Measurements from ENCODE around the gene TMEM255B. TPM values are rescaled to one million over a fixed set of nuclear protein-coding genes. Genes with fewer than 3 reads are reported as not detected.

TMEM255B gene
- polyA plus RNA-seq (2013, experiment 1 of 2), result 0.24 TPM
- polyA plus RNA-seq (2013, experiment 2 of 2), result 0.20 TPM

- DNase-seq, result peak; percentile 77
- Histone ChIP-seq H3K4me2 (ENCODE audit: low read length) (peak within 1 kb of the TSS; percentile 83), H3K56ac (ENCODE audit: low read length) (peak within 1 kb of the TSS; percentile 82), H3K4me3 (ENCODE audit: low read length) (peak within 1 kb of the TSS; percentile 41), H2BK15ac (replicated peaks; ENCODE audit: low read depth) (no peak within 1 kb of the TSS), H2BK120ac (ENCODE audit: low read depth, low read length) (no peak within 1 kb of the TSS), H3K23ac (ENCODE audit: low read length) (no peak within 1 kb of the TSS), H2BK5ac (ENCODE audit: low read length) (no peak within 1 kb of the TSS), H3K27ac (ENCODE audit: low read depth, low read length) (no peak within 1 kb of the TSS), H3K36me3 (ENCODE audit: control insufficient read depth, insufficient read depth, low read length) (no peaks in the 10 kb centered on the region), H4K8ac (ENCODE audit: low read depth, low read length) (no peak within 1 kb of the TSS), H3K79me2 (ENCODE audit: control insufficient read depth, insufficient read depth, low read length) (no peaks in the 10 kb centered on the region), H3K4ac (ENCODE audit: low read depth, low read length) (no peak within 1 kb of the TSS), H3K27me3 (ENCODE audit: insufficient read depth, low read length, poor library complexity) (peaks cover 14% of the 10 kb centered on the region), H3K79me1 (ENCODE audit: low read length) (no peaks in the 10 kb centered on the region), H4K5ac (ENCODE audit: low read length) (no peak within 1 kb of the TSS), H2AK5ac (ENCODE audit: low read length) (no peak within 1 kb of the TSS), H3K18ac (ENCODE audit: low read length) (no peak within 1 kb of the TSS), H3K4me1 (ENCODE audit: control insufficient read depth, low read depth, low read length) (no peaks in the 10 kb centered on the region), H3K9ac (ENCODE audit: low read length) (peak within 1 kb of the TSS; percentile 66)
- no CpG with 5 or more reads among the region's 80 CpGs for WGBS (ENCODE audit: extremely low coverage, insufficient coverage, low lambda C conversion rate)
Observed at GRCh38 chr13:113758651-113759524, at the start of gene TMEM255B. TMEM255B (plus strand) TSS chr13:113759226; CDS start chr13:113759270, 44 bp downstream.

DNA sequence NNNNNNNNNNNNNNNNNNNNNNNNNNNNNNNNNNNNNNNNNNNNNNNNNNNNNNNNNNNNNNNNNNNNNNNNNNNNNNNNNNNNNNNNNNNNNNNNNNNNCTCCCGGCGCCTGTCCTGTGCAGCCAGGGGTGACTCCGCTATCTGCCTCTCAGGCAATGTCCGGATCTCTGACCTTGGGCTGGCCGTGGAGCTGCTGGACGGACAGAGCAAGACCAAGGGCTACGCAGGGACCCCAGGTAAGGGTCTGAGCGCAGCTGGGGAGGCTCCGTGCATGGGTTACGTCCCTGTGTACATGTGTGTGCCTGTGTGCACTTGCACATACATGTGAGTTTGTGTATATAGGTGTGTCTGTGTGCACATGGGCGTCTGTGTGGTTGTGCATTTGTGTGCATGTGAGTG, 36.1 kb upstream of the TMEM255B start:
- peak; percentile 37 for DNase-seq
- Histone ChIP-seq H3K4me3 (ENCODE audit: low read length) (no peak overlapping the region), H3K27ac (ENCODE audit: low read depth, low read length) (no peak overlapping the region), H3K36me3 (ENCODE audit: control insufficient read depth, insufficient read depth, low read length) (no peaks in the 10 kb centered on the region), H3K27me3 (ENCODE audit: insufficient read depth, low read length, poor library complexity) (no peaks in the 10 kb centered on the region), H4K5ac (ENCODE audit: low read length) (no peak overlapping the region), H2AK5ac (ENCODE audit: low read length) (peak overlapping the region; percentile 100), H2BK15ac (replicated peaks; ENCODE audit: low read depth) (no peak overlapping the region), H4K8ac (ENCODE audit: low read depth, low read length) (no peak overlapping the region), H3K23ac (ENCODE audit: low read length) (peak overlapping the region; percentile 98), H2BK5ac (ENCODE audit: low read length) (peak overlapping the region; percentile 99), H3K4me1 (ENCODE audit: control insufficient read depth, low read depth, low read length) (peaks cover 11% of the 10 kb centered on the region), H2BK120ac (ENCODE audit: low read depth, low read length) (peak overlapping the region; percentile 6), H3K79me2 (ENCODE audit: control insufficient read depth, insufficient read depth, low read length) (no peaks in the 10 kb centered on the region), H3K79me1 (ENCODE audit: low read length) (no peaks in the 10 kb centered on the region), H3K9ac (ENCODE audit: low read length) (peak overlapping the region; percentile 42), H3K56ac (ENCODE audit: low read length) (peak overlapping the region; percentile 82), H3K4ac (ENCODE audit: low read depth, low read length) (no peak overlapping the region), H3K18ac (ENCODE audit: low read length) (peak overlapping the region; percentile 8), H3K4me2 (ENCODE audit: low read length) (peak overlapping the region; percentile 36)
- WGBS (ENCODE audit: extremely low coverage, insufficient coverage, low lambda C conversion rate), result no CpG with 5 or more reads among the region's 11 CpGs

DNA sequence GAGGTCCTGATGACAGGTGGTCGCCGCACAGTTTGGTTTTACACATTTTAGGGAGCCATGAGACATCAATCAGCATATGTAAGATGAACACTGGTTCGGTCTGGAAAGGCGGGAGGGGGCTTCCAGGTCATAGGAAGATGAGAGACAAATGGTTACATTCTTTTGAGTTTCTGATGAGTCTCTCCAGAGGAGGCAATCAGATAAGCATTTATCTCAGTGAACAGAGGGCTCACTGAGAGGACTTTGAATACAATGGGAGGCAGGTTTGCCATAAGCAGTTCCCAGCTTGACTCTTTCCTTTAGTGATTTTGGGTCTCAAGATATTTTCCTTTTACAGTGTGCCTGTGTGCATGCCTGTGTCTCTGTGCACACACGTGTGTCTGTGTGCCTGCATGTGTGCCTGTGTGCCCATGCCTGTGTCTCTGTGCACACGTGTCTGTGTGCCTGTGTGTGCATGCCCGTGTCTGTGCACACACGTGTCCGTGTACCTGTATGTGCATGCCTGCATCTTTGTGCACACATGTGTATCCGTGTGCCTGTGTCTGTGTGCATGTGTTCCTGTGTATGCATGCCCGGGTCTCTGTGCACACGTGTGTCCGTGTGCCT, 35.5 kb upstream of the TMEM255B start:
- H3K4ac ChIP-seq (ENCODE audit: low read depth, low read length), result no peak overlapping the region
- H3K79me1 ChIP-seq (ENCODE audit: low read length), result no peaks in the 10 kb centered on the region
- DNase-seq, result peak; percentile 95
- peak overlapping the region; percentile 4 for H3K27ac ChIP-seq (ENCODE audit: low read depth, low read length)
- H3K27me3 ChIP-seq (ENCODE audit: insufficient read depth, low read length, poor library complexity), result no peaks in the 10 kb centered on the region
- no peak overlapping the region for H2BK120ac ChIP-seq (ENCODE audit: low read depth, low read length)
- WGBS (ENCODE audit: extremely low coverage, insufficient coverage, low lambda C conversion rate), result no CpG with 5 or more reads among the region's 13 CpGs
- H3K4me3 ChIP-seq (ENCODE audit: low read length), result no peak overlapping the region
- no peak overlapping the region for H3K9ac ChIP-seq (ENCODE audit: low read length)
- peak overlapping the region; percentile 53 for H3K4me2 ChIP-seq (ENCODE audit: low read length)
- no peak overlapping the region for H4K8ac ChIP-seq (ENCODE audit: low read depth, low read length)
- H3K36me3 ChIP-seq (ENCODE audit: control insufficient read depth, insufficient read depth, low read length), result no peaks in the 10 kb centered on the region
- peak overlapping the region; percentile 80 for H3K56ac ChIP-seq (ENCODE audit: low read length)
- no peak overlapping the region for H3K23ac ChIP-seq (ENCODE audit: low read length)
- H3K79me2 ChIP-seq (ENCODE audit: control insufficient read depth, insufficient read depth, low read length), result no peaks in the 10 kb centered on the region
- no peak overlapping the region for H2BK15ac ChIP-seq (replicated peaks; ENCODE audit: low read depth)
- H3K18ac ChIP-seq (ENCODE audit: low read length), result no peak overlapping the region
- no peak overlapping the region for H4K5ac ChIP-seq (ENCODE audit: low read length)
- peaks cover 11% of the 10 kb centered on the region for H3K4me1 ChIP-seq (ENCODE audit: control insufficient read depth, low read depth, low read length)
- peak overlapping the region; percentile 81 for H2BK5ac ChIP-seq (ENCODE audit: low read length)
- H2AK5ac ChIP-seq (ENCODE audit: low read length), result peak overlapping the region; percentile 89

DNA sequence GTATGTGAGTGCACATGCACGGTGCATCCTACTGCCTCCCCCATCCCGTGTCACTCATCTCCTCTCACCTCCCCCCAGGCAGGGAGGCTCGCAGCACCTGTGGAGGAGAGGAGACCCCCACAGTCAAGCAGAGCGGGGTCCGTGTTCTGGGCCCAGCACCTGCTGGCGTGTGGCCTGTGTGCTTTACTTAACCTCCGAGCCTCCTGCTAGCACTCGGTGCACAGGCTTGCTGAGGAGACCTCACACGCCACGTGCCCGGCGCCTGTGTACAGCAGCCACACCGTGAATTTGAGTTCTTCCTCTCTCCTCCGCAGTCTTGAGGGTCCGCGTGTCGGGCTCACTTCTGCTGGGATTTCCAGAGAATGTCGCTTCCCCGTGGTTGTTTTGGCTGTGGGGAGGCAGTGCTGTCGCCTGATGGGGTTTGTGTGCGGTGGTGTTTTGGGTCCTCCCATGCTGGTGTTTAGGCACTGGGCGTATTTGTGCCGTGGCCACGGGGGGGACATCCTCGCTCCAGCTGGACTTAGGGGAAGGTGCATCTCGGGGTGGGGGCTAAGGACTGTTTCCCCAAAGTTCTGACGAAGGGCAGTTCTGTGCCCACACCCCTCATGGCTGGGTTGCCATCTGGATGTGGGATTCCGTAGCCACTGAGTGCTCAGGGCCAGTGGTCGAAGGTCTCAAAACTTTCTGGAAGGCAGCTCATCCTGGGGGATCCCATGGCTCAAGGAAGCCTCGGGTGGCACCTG, 34.8 kb upstream of the TMEM255B start:
- Histone ChIP-seq H4K8ac (ENCODE audit: low read depth, low read length) (no peak overlapping the region), H4K5ac (ENCODE audit: low read length) (no peak overlapping the region), H3K79me1 (ENCODE audit: low read length) (no peaks in the 10 kb centered on the region), H3K18ac (ENCODE audit: low read length) (no peak overlapping the region), H3K23ac (ENCODE audit: low read length) (no peak overlapping the region), H3K4ac (ENCODE audit: low read depth, low read length) (peak overlapping the region; percentile 41), H3K9ac (ENCODE audit: low read length) (no peak overlapping the region), H2BK5ac (ENCODE audit: low read length) (peak overlapping the region; percentile 81), H3K27ac (ENCODE audit: low read depth, low read length) (peak overlapping the region; percentile 4), H3K56ac (ENCODE audit: low read length) (peak overlapping the region; percentile 80), H2AK5ac (ENCODE audit: low read length) (peak overlapping the region; percentile 89), H3K4me1 (ENCODE audit: control insufficient read depth, low read depth, low read length) (peaks cover 11% of the 10 kb centered on the region), H3K79me2 (ENCODE audit: control insufficient read depth, insufficient read depth, low read length) (no peaks in the 10 kb centered on the region), H2BK15ac (replicated peaks; ENCODE audit: low read depth) (no peak overlapping the region), H3K36me3 (ENCODE audit: control insufficient read depth, insufficient read depth, low read length) (no peaks in the 10 kb centered on the region), H3K4me2 (ENCODE audit: low read length) (no peak overlapping the region), H3K4me3 (ENCODE audit: low read length) (no peak overlapping the region), H2BK120ac (ENCODE audit: low read depth, low read length) (no peak overlapping the region), H3K27me3 (ENCODE audit: insufficient read depth, low read length, poor library complexity) (no peaks in the 10 kb centered on the region)
- DNase-seq, result no peak
- WGBS (ENCODE audit: extremely low coverage, insufficient coverage, low lambda C conversion rate), result no CpG with 5 or more reads among the region's 30 CpGs

GRCh38 chr13:113724780-113725315, 34.2 kb upstream of the TMEM255B start:
- H3K4me1 ChIP-seq (ENCODE audit: control insufficient read depth, low read depth, low read length), result peaks cover 11% of the 10 kb centered on the region
- no peak overlapping the region for H2BK15ac ChIP-seq (replicated peaks; ENCODE audit: low read depth)
- H3K18ac ChIP-seq (ENCODE audit: low read length), result no peak overlapping the region
- no peaks in the 10 kb centered on the region for H3K27me3 ChIP-seq (ENCODE audit: insufficient read depth, low read length, poor library complexity)
- H4K8ac ChIP-seq (ENCODE audit: low read depth, low read length), result no peak overlapping the region
- no peak overlapping the region for H2AK5ac ChIP-seq (ENCODE audit: low read length)
- no CpG with 5 or more reads among the region's 36 CpGs for WGBS (ENCODE audit: extremely low coverage, insufficient coverage, low lambda C conversion rate)
- H3K56ac ChIP-seq (ENCODE audit: low read length), result peak overlapping the region; percentile 80
- peak; percentile 76 for DNase-seq
- no peak overlapping the region for H2BK5ac ChIP-seq (ENCODE audit: low read length)
- no peak overlapping the region for H3K4me3 ChIP-seq (ENCODE audit: low read length)
- H3K79me2 ChIP-seq (ENCODE audit: control insufficient read depth, insufficient read depth, low read length), result no peaks in the 10 kb centered on the region
- H3K23ac ChIP-seq (ENCODE audit: low read length), result no peak overlapping the region
- no peak overlapping the region for H3K27ac ChIP-seq (ENCODE audit: low read depth, low read length)
- no peaks in the 10 kb centered on the region for H3K36me3 ChIP-seq (ENCODE audit: control insufficient read depth, insufficient read depth, low read length)
- H3K9ac ChIP-seq (ENCODE audit: low read length), result no peak overlapping the region
- H4K5ac ChIP-seq (ENCODE audit: low read length), result no peak overlapping the region
- H3K4me2 ChIP-seq (ENCODE audit: low read length), result peak overlapping the region; percentile 28
- no peak overlapping the region for H3K4ac ChIP-seq (ENCODE audit: low read depth, low read length)
- no peak overlapping the region for H2BK120ac ChIP-seq (ENCODE audit: low read depth, low read length)
- no peaks in the 10 kb centered on the region for H3K79me1 ChIP-seq (ENCODE audit: low read length)
